ENCODE data around the gene EHMT1. TPM values are rescaled to one million over a fixed set of nuclear protein-coding genes. Genes with fewer than 3 reads are reported as not detected.
A peak's percentile ranks its signal among the peaks of the same experiment; 100 is the strongest.

The EHMT1 gene
- total and polyA plus RNA-seq, 10 of the 15 experiments (the other 5 are each of a cell fraction or from before 2014, with no cell fraction given): 2.9 to 100 (median 48.1) TPM

DNA sequence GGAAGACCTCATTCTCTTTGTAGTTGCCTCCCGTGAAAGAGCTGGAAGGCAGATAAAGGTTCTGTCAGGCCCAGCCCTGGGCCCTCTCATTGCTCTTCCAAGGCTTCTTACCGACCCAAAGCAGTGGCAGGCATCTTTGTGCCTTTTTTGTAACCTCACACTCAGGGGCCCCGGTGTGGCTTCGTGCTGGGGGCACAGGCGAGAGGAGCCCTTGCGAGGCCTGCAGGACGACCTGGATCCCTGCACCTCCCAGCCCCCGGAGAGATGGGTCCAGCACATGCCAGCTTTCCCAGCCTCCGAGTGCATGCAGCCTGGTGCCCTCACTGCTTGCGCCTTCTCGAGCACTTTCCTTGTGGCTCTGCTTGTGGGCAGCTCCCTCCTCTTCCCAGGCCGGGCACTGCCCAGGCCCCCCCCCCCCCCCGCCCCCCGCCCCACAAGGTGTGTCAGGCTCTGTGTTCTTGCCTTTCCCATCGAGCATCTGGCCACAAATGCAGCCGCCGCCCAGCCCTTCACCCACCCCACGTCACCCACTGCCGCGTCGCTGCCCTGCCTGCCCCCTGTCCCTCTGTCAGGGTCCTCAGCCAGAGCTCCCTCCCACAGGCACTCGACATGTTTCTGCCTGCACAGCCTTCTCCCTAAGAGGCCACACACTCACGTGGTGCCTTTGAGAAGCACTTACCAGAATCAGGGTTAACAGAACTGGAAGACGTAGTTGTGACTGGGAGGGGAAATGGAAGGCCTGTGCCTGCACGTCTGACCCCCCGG, 195.0 kb downstream of the EHMT1 start (continued):
- TF ChIP-seq, protein P1, sequence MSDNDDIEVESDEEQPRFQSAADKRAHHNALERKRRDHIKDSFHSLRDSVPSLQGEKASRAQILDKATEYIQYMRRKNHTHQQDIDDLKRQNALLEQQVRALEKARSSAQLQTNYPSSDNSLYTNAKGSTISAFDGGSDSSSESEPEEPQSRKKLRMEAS (IDR thresholded peaks at IDR 0.05; ENCODE audit: low read depth, low read length): no peak
- TF ChIP-seq ZNF274 (IDR thresholded peaks at IDR 0.05; ENCODE audit: insufficient read depth, insufficient read length): no peak

DNA sequence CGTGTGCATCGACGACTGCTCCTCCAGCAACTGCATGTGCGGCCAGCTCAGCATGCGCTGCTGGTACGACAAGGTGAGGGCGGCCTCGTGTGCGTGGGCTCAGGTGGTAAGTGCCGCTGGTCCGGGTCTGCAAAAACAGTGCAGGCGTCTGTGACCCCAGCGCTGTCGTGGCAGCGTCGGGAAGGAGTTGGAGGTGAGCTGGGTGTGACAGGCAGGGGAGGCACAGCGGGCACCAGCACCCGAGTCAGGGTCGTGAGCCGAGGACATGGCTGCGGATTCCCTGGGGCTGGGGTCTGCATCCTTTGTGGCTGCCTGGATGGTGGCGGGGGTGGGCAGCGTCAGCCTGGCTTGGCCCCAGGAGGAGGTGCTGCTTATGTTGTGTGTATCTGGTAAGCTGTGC, 195.6 kb downstream of the EHMT1 start:
- 98% methylated on average over 23 of the region's 23 CpGs for WGBS (ENCODE audit: insufficient coverage, insufficient replicate concordance, low lambda C conversion rate, missing lambda C conversion rate)
- no TSS peak for BruUV-seq (replicated peaks)

DNA sequence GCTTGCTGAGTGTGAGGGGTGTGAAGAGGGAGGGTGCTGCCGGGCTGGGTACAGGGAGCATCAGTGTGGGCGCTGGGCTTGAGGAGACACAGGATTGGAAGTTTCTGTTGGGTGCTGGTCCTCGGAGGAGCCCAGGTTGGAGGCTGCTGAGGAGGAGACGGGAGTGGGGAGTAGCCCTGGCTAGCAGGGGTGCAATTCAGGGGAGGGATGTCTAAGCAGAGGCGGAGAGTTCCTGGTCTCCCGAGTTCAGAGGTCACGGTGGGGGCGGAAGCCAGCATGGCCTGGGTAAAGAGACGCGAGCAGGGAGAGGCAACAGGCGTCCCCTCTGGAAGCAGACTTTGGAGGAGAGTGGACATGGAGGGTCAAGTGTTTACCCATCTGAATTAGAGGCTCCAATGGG, 196.0 kb downstream of the EHMT1 start:
- Histone ChIP-seq H3K27ac (ENCODE audit: control insufficient read depth, insufficient read depth) (no peak overlapping the region), H3K27me3 (replicated peaks in 1 of 2; ENCODE audit: control insufficient read depth in 2 of 2, insufficient read depth in 2 of 2, low read length in 1 of 2) (no peaks in the 10 kb centered on the region), H3K79me2 (ENCODE audit: control insufficient read depth, insufficient read depth, low read length) (no peaks in the 10 kb centered on the region; the same call in none of the 2 replicates), H3K4me3 (no peak overlapping the region), H3K4me2 (ENCODE audit: control insufficient read depth, insufficient read depth) (no peak overlapping the region), H2AFZ (ENCODE audit: control insufficient read depth, low read depth, low read length) (no peak overlapping the region), H3K9me3 (replicated peaks; ENCODE audit: control insufficient read depth, insufficient read depth, low read length) (peaks cover 4% of the 10 kb centered on the region; the same call in 2 of the 3 replicates), H3K4me1 (ENCODE audit: control insufficient read depth, insufficient read depth, low read length) (peaks cover 15% of the 10 kb centered on the region), H3K36me3 (ENCODE audit: control insufficient read depth in 2 of 2, insufficient read depth in 2 of 2, low read length in 1 of 2) (peaks cover 41 to 53% of the 10 kb centered on the region in 2 experiments), H3K9ac (ENCODE audit: control insufficient read depth, insufficient read depth, low read length) (no peak overlapping the region), H4K20me1 (ENCODE audit: control insufficient read depth, insufficient read depth) (no peaks in the 10 kb centered on the region)
- ATAC-seq (no peak), DNase-seq (ENCODE audit: low read depth, low spot score) (no peak), FAIRE-seq (no peak)
- 96% methylated on average over 11 of the region's 11 CpGs for WGBS (ENCODE audit: insufficient coverage, insufficient replicate concordance, low lambda C conversion rate, missing lambda C conversion rate)
- RAD21 ChIA-PET (ENCODE audit: unreplicated experiment): no interaction called here
- in situ Hi-C loops (cut with MboI) (no loop called here), intact Hi-C loops (cut with micrococcal nuclease; ENCODE audit: unreplicated experiment) (no loop called here)
- POLR2A ChIA-PET: no interaction called here
- no TSS peak for BruUV-seq (replicated peaks)
- CTCF ChIA-PET: no interaction called here
- no peak for TF ChIP-seq NFIC (IDR thresholded peaks at IDR 0.05; ENCODE audit: low read depth, low read length)
- TF ChIP-seq POLR2A (IDR thresholded peaks at IDR 0.05; ENCODE audit: low read depth, low read length): peak; percentile 18
- no peak for TF ChIP-seq HDAC6 (IDR thresholded peaks at IDR 0.05; ENCODE audit: unreplicated experiment)
- SMC1A ChIA-PET (ENCODE audit: uncharacterized antibody, unreplicated experiment): no interaction called here

More for the DNA sequence above, 195.6 kb downstream of the EHMT1 start:
- Histone ChIP-seq H3K4me3 (no peak overlapping the region), H3K9ac (ENCODE audit: control insufficient read depth, insufficient read depth, low read length) (no peak overlapping the region), H3K4me2 (ENCODE audit: control insufficient read depth, insufficient read depth) (no peak overlapping the region), H3K9me3 (replicated peaks; ENCODE audit: control insufficient read depth, insufficient read depth, low read length) (peaks cover 4% of the 10 kb centered on the region; the same call in 2 of the 3 replicates), H3K79me2 (ENCODE audit: control insufficient read depth, insufficient read depth, low read length) (no peaks in the 10 kb centered on the region; the same call in 1 of the 2 replicates), H3K27me3 (replicated peaks in 1 of 2; ENCODE audit: control insufficient read depth in 2 of 2, insufficient read depth in 2 of 2, low read length in 1 of 2) (no peaks in the 10 kb centered on the region), H4K20me1 (ENCODE audit: control insufficient read depth, insufficient read depth) (no peaks in the 10 kb centered on the region), H3K27ac (ENCODE audit: control insufficient read depth, insufficient read depth) (no peak overlapping the region), H2AFZ (ENCODE audit: control insufficient read depth, low read depth, low read length) (no peak overlapping the region), H3K4me1 (ENCODE audit: control insufficient read depth, insufficient read depth, low read length) (peaks cover 15% of the 10 kb centered on the region), H3K36me3 (ENCODE audit: control insufficient read depth in 2 of 2, insufficient read depth in 2 of 2, low read length in 1 of 2) (peaks cover 41 to 54% of the 10 kb centered on the region in 2 experiments)
- ChIA-PET POLR2A (no interaction called here), CTCF (no interaction called here), RAD21 (ENCODE audit: unreplicated experiment) (no interaction called here), SMC1A (ENCODE audit: uncharacterized antibody, unreplicated experiment) (no interaction called here)
- intact Hi-C loops (cut with micrococcal nuclease; ENCODE audit: unreplicated experiment) (no loop called here), in situ Hi-C loops (cut with MboI) (no loop called here)
- no peak for DNase-seq (ENCODE audit: low read depth, low spot score)
- FAIRE-seq: no peak
- ATAC-seq: no peak
- TF ChIP-seq RUNX3 (IDR thresholded peaks at IDR 0.05; ENCODE audit: low read length) (no peak), POLR2A (IDR thresholded peaks at IDR 0.05; ENCODE audit: low read depth, low read length) (peak; percentile 49; the same call in 1 of the 2 replicates)

Measured in GM12878 (cell line).